T-helper 1 cell treated with Interleukin-12 subunit alpha and Interleukin-12 subunit beta and Interleukin-4 antibody, amounts not matched to agents 30 ng/mL and 1 ng/mL, for 36 hours (primary cell): ENCODE measurements around the gene RAI1. TPM values are rescaled to one million over a fixed set of nuclear protein-coding genes. Genes with fewer than 3 reads are reported as not detected.

ENCODE experiments used
- intact Hi-C: fragments of 100-400 bp; cut with micrococcal nuclease; formaldehyde crosslinking; loops from one replicate; pipeline ENCODE4 v1.15.1; 2024
- total RNA-seq: library from RNA; stranded (reverse); gene quantifications from 2 replicates; pipeline ENCODE4 v1.2.3, GENCODE V29; 2022

RAI1 gene
- total RNA-seq, 1 donor from 2014 or later = 24.4 TPM

DNA sequence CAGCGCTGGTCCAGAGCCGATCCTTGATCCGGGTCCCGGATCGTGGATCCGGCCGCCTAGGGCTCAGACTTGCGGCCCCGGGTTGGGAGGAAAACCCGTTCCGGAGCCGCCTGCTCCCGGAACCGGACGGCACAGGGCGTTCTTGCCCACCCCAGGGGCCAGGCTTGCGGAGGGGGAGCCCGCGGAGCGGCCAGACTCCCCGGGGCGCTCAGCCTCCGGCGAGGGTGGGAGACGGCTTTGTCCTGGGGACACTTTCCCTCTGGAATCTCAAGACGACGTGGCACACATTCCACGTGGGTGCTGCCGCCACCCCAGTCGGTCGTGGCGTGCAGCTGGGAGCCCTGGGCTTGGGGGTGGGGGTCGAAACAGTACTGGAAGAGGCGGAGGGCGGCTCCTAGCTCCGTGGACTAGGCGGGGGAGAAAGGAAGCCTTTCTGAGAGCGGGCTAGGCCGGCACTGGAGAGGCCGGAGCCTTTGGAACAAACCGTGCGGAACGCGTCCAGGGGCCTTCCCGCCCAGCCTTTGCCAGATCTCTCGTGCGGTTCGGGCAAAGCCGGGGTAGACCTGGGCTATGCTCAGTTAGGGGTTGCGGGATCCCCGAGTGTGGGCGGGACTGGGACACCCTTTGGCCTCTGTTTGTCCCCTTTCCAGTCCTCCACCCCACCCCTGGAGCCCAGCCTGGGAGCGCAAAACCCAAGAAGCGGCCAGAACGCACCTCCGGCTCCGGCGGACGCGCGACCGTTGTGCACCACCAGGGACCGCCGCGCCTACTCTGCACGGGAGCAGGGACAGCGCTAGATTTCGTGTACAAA lies 129.0 kb downstream of the RAI1 start:
- intact Hi-C loops = no loop called here

DNA sequence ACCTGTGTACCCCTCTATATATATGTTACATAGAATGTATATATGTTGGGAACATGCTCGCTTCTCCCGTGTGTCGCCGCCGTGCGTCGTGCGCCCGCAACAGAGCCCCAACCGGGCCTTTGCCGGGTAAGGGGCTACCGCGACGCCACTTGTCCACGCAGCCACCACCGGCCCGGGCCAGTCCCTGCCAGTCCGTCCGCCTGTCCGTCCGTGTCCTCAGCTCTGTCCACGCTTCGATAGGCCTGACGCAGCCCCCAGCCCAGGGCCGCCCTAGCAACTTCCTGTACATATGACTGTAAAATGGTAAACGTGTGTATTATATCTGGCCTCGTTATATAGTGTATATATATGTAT lies 129.6 kb downstream of the RAI1 start:
- intact Hi-C loops = no loop called here

DNA sequence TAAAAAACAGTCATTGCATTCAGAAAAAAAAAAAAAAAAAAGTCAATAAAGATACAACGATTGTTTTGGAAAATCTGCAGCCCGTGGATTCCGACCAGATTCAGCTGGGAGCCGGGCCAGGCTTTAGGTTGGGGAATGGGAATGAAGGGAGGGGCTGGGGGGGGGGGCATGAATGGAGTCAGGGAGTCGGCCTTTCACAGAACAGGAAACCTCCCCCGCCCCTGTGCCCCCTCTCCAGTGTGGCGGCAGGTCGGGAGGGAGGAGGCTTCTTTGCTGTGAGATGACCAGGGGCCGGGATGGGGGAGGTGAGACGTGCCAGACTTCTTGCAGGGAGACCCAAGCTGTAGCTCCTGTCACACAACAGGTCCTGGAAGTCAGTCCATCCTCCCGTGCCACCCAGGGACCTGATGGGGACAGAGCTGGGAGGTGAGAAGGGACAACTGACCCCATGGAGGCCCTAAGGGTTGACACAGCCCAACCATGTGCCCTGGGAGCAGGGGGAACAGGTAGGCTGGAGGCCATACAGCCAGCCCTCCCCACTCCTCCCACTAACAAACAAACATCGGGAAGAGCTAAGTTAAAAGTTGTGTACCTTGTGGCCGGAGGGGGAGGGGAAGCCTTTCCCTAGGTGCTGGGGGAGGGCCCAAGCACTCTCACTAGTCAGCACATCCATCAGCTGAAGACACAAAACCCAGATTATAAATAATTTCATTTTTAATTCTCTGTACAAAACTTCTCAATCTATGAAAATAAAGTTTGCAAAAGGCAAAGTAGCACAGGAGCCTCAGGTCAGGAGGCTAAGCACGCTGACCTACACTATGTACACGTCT lies 130.3 kb downstream of the RAI1 start:
- intact Hi-C loops = loop anchor here (1.0 kb wide), 3 partner anchors 49 to 227 kb away; no protein-coding TSS in a partner anchor

DNA sequence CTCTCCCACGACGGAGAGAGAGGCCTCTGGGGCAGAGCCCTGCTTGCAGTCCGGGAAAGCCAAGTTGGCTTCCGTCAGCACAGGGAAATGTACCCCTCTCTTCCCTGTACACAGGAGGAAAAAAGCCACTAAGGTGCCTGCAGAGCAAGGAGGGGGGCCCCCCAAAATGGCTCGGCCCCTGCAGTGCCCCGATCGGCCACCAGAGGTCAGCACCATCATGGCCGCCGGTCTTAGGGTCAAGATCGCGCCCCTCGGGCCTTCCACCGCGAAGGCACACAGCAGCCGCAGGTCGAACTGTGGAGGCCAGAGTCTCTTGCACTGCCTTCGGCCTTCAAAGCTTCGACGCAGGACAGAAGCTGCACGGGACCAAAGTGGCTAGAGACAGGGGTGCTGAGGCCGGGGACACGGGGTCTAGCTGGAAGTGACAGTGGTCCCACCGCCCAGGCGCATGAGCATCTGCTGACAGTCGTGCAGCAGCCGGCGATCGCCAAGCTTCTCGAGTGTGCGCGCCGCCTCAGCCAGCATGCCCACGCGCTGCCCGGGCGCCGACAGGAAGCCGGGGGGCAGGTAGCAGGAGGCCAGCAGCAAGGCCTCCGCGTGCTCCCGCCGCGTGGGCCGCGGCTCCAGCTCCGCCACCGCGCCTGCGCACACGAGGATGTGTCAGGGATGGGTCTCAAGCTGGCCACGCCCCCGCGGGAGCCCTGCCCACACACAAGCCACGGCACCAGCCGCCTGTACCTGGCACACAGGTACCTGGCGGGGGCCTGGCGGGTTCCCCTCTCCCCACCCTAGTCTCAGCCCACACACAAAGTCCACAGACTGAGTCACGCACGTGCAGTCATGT lies 131.2 kb downstream of the RAI1 start:
- intact Hi-C loops = loop anchor here (1.0 kb wide), 3 partner anchors 48 to 226 kb away; no protein-coding TSS in a partner anchor

DNA sequence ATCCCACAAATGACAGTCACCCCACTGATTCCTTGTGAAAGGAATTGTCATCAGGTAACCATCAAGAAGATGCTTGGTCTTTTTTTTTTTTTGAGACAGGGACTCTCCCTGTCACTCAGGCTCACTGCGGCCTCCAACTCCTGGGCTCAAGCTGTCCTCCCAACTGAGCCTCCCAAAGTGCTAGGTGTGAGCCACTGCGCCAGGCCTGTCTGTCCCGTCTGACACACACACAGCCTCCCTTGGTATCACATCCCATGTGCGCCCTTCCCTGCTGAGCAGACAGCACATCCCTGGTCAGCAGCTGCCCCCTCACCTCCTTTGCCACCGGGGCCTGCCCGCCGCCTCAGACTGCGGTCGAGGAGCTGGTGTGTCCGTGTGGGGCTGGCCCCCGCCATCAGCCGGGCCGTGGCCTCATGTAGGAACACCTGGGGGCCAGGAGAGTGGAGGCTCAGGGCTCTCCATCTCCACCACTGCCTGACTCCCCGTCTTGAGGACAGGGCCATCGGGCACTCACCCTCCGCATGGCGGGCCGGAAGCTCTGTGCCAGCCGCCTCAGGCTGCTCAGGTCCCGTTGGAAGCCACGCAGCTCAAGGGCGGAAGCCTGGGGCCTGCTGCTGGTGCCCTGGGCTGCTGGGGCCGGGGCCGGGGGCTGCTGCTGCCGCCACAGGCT lies 131.9 kb downstream of the RAI1 start:
- intact Hi-C loops = no loop called here

DNA sequence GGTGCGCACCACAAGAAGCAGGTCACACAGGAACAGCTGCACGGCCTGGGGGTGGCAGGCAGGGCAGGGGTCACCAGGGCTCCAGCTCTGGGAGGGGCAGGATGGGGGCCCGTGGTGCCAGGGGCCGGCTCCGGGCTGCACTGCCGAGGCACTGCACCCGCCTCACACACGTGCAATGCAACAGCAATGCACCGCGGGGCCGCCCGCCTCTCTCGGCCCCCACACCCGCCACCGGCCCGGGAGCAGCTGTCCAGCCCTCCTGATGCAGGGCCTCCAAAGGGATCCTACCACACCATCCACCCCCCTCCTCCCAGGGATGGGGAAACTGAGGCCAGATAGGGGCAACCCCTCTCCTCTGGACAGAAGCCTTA lies 132.5 kb downstream of the RAI1 start:
- intact Hi-C loops = no loop called here

DNA sequence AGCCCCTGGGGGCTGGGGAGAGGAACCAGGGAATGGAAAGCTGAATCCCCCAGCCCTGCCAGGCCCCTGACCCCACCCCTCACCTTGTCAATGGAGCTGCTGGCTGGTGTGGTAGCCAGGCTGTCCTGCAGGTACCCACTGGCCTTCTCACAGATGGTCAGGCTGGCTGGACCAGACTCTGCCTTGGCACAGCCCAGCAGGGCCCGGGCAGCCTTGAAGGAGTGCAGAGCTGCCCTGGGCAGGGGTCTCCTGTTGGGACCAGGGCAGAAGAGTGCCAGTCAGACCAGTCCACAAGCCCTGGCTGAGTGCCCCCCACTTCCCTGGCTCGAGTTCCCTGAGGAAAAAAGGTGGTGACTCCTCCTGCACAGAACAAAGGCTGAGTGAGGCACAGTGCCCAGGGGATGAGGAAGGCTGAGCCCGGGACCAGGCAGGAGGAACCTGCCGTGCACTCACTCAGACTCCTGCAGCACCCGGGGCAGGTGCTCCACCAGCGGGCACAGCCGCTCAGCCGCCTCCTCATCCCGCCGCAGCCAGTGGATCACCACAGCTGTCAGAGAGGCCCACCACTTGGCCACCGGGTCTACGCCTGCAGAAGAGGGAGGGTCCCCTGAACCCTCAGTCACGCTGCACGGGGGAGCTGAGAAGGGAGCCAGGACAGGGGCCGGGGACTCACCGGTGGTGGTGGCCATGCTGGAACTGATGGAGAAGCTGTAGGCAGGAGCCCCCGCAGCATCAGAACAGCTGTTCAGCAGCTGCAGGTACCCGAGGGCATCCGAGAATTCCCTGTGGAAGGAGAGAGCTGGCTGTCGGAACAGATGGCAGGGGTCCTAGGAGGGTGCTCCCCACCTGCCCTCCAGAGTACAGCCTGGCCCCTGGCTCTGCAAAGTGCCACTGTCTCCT lies 133.2 kb downstream of the RAI1 start:
- intact Hi-C loops = no loop called here

DNA sequence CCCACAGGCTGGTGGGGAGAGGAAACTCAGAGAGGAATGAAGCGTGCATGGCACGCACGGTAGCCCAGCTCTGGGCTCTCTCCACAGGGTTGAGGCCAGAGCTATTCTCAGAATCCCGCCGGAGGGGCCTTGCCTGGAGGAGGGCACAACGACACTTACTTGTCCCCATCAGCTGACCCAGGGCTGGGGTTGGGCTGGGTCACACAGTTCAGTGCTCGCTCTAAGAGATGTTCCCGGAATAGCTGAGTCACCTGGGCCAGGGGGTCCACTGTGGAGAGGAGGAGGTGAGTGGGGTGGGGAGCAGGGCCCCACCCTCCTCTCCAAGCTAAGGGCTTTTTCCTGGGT lies 133.8 kb downstream of the RAI1 start:
- intact Hi-C loops = no loop called here

DNA sequence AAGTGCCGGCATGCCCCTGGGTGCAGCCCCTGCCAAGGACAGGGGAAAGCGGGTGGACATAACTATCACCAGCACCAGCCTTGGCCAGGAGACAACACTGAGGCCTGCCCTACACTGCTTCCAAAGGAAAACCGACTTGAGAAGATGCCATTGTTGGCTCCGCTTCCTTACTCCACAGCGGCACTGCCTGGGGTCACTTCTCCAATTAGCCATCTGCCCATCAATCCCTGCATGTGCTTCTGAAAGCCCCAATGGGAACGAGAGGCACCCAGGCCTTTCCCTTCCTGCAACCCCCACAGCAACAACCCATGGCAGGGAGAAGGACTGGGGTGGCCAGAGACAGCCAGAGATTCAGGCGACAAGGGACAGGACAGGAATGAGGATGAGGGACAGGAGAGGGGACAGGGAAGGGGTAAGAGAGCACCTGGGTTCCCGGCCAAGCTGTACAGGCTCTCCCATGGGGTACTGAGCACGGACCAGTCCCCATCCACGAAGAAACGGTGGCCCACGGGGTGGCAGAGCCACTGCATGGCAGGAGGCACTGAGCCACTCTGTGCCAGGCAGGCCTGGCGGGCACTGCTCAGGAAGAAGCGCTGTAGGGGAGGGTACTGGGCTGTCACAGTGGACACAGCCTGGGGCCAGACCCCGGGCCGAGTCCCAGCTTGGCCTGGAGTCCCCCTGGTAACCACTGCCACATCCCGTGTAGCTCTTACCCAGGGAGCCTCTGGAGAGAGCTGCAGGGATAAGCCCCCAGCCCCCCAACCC lies 134.4 kb downstream of the RAI1 start:
- intact Hi-C loops = no loop called here

DNA sequence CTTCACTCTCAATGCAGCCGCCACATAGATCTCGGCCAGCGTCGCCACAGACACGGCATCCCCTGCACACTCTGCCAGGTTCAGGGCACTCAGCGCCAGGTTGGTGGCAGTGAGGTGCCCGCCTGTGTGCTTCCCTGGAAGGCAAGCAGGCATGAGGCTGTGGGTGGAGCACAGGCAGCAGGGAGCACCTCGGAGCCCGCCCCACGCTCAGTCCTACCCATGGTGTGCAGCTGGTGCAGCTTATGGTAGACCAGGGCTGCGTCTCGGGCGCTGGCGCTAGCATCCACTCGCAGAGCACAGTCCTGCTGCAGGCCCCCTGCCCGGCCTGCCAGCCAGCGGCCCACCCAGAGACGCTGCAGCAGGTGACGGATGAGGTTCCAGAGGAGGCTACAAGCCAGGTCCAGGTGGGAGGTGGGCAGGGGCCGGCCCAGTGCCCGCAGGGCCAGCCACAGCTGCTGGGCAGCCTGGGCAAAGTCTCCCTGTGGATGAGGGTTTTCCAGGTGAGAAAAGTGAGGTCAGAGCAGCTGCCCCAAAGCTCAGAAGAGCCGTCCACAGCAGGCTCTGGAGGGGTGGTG lies 135.1 kb downstream of the RAI1 start:
- intact Hi-C loops = no loop called here

DNA sequence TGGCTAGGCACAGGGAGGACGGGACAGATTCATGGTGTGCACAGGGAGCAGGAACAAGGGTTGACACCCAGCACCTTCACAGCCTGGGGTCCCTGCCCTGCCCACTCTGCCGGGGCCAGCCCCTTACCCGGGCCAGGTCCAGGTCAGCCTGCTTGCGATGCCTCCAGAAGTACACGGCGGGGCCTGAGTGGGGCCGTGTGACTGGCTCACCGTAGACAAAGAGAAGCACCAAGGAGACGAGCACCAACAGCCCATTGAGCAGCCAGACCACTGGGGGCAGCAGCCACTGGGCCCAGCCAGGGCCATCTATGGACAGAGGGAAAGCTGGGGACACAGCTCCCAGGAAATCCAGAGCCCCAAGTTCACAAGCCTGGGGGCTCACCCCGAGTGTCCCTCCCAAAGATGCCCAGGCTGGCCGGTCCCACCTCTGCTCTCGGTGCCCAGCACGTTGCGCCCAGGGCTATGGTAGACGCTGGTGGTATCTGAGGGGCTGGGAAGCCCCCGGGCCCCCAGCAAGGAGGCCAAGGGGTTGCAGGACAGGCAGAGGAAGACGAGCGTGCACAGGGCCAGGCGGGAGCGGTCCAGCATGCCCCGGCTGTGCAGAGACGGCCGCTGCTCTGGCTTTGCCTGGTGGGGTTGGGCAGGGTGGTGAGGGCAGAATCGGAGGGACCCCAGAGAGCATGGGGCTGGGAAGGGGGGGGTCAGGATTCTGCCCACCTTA lies 135.7 kb downstream of the RAI1 start:
- intact Hi-C loops = no loop called here

DNA sequence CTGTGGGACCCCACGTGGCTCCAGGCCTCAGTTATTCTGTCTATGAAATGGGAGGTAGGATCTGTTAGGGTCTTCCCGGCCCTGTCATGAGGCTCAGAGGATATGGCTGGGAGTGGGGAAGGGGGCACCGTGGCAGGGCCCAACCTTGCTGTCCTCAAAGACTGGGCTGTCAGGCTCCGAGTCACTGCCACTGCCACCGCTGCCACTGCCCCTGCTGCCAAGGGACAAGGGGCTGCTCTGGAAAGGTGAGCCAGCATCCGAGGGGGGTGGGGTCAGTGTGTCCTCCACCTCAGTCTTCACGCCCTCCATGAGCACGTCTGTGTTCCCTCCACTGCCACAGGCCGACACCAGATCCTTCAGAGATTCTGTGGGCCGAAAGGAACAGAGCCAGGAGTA lies 136.3 kb downstream of the RAI1 start:
- intact Hi-C loops = no loop called here

DNA sequence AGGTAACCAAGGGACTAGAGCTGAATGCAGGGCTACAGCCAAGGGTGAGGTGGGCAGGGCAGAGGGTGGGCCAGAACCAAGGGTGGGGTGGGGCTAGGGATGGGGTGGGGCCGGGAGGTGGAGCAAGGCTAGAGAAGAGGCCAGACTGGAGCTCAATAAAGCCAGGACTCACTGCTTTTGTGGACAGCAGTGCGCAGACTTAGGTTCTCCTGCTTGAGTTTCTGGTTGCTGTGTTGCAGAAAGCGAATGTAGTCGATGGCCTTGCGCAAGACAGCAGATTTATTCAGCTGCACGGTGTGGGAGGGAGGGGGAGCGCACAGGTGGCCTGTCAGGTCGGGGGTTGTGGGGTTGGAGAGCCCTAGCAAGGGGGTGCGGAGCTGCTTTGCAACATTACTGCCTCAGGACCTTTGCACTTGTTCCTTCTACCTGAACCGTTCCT lies 136.8 kb downstream of the RAI1 start:
- intact Hi-C loops = loop anchor here (1.0 kb wide), 1 partner anchor 124 kb away; no protein-coding TSS in a partner anchor

DNA sequence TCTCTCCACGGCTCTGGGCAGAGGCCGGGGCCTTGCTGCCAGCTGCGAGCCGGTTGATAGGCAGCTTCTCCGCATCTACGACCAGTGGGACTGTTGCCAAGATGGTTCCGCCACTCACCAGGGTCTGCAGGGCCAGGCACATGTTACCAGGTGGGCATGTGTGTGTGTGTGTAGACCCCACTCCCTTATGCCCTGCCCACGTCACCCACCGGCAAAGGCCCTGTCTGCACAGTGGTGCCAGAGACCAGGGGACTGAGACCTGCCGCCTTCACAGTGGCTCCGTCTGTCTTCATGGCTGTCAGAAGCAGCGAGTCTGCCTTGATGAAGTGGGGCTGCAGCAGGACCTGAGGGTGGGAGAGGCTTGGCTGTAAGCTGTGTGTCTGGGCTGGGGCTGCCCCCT lies 137.9 kb downstream of the RAI1 start:
- intact Hi-C loops = no loop called here

DNA sequence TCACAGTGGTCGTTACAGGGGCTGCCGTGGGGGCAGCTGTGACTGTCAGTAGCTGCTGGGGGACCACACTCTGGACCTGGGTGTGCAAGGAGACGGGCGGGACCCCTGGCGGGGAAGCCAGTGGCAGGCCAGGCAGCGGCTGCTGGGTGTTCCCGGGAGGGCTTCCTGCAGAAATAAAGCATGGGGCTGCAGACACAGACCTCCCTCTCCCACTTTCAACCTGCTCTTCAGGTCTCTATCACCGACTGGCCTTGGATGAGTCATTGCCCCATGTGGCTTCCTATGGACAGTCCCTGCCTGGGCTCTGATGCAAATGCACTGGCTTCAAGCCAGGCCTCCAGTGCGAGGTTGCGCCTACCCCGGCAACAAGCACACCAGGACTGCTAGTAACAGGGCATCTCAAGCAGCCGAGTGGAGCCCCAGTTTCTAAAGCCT lies 138.3 kb downstream of the RAI1 start:
- intact Hi-C loops = no loop called here

DNA sequence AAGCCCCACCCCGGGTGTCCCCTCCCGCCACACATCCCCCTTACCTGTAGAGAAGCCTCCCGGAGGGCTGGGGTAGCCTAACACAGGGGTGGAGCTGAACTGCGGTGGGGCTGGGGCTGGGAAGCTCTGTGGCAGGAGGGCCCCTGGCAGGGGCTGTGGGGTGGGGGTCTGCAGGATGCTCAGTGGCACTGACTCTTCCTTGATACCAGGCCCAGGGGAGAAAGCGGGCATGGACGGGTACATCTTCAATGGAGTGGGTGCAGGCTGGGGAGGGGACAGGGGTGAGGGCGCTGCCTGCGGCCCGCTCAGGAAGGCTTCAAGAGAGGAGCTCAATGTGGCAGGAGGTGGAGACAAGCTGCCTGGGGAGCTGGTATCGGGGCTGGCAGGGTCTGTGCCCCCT lies 138.8 kb downstream of the RAI1 start:
- intact Hi-C loops = loop anchor here (5.0 kb wide), 1 partner anchor 38 kb away; no protein-coding TSS in a partner anchor

DNA sequence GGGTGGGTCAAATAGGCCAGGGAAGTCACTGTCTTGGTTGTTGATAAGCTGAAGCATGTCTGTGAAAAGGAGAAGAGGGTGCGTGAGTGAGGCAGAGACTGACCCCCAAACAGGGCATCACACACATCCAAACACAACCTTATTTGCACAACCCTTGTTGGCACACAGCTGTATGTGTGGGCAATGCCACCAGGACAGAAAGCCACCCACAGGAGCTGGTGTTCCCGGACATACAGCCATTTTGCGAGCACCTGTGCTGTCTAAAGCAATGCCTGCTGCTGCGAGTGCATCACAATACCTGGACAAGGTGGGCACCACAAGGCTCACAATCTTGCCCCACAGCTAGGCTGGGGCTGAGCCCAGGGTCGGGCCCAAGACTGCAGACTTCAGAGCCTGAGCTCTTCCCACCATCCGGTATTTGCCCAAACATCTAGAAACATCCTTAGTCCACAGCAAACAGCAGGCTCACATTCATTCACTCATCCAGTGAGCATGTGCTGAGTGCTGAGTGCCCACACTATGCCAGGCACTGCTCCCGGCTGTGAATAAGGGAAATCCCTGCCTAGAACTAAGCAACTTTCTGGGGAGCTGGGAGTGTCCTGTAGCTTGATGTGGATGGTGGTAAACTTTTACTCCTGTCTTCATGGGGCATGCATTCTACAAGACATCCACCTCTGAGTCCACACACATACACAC lies 139.4 kb downstream of the RAI1 start:
- intact Hi-C loops = loop anchor here (5.0 kb wide), 1 partner anchor 38 kb away; no protein-coding TSS in a partner anchor
